Ovary (tissue), 9 donors: ENCODE data around the gene VAV2. TPM values are rescaled to one million over a fixed set of nuclear protein-coding genes. Genes with fewer than 3 reads are reported as not detected.

Experiments
- DNase-seq, 5 donors: peaks; one replicate each; pipeline ENCODE4 v3.0.0-alpha.2; 2019 to 2020
- H3K27ac ChIP-seq, 2 donors: fragments of 200-600 bp; one replicate each; pipeline versions ENCODE4 v1.5.1 to v1.8.0; 2019 to 2022
- H3K27me3 ChIP-seq: fragments of 200-600 bp; one replicate; pipeline ENCODE4 v1.8.0; 2022
- H3K36me3 ChIP-seq: fragments of 200-600 bp; sonication (generic); one replicate; pipeline ENCODE4 v1.5.1; 2019
- H3K4me1 ChIP-seq: one replicate; pipeline ENCODE4 v1.8.1; 2013; ENCODE audit warnings: mild to moderate bottlenecking, moderate library complexity; ENCODE audit not compliant: insufficient read depth
- H3K4me3 ChIP-seq: fragments of 200-600 bp; sonication (generic); one replicate; pipeline ENCODE4 v1.5.1; 2017
- H3K9me3 ChIP-seq, 2 donors: fragments of 200-600 bp in 1 of 2; sonication (generic) in 1 of 2; one replicate each; pipeline versions ENCODE4 v1.5.1 to v1.8.1; 2013 to 2019; ENCODE audit warnings: mild to moderate bottlenecking in 1 of 2, moderate library complexity in 1 of 2
- EP300 ChIP-seq: sonication (generic); formaldehyde crosslinking; IDR thresholded peaks from one replicate; pipeline ENCODE4 v1.6.1; 2017; ENCODE audit warnings: antibody characterized with exemption
- POLR2A ChIP-seq: fragments of 450-650 bp; IDR thresholded peaks from one replicate; pipeline ENCODE4 v1.6.1; 2017; ENCODE audit warnings: antibody characterized with exemption, mild to moderate bottlenecking, moderate library complexity
- WGBS, 3 donors: extraction: QIAGEN DNeasy Blood & Tissue Kit in 1 of 3; methylation state at CpG; one replicate each; pipeline versions ENCODE4 v1.1.5 to v1.1.7; 2013 to 2017; 5-methylcytosine and 5-hydroxymethylcytosine counted together
- intact Hi-C, 4 donors: fragments of 100-400 bp; cut with DNase I; formaldehyde crosslinking; loops; one replicate each; pipeline versions ENCODE4 v1.11.0 to v1.15.1; 2022 to 2023
- polyA plus RNA-seq, 2 donors: library from polyadenylated mRNA; stranded (reverse); fragments of 200-250 nt in 1 of 2; fragments of 350-450 nt in 1 of 2; fragmentation: Illumina TruSeq in 1 of 2; extraction: RNeasy Lipid Tissue Mini Kit (QIAGEN cat#74804) in 1 of 2; gene quantifications; one replicate each; pipeline ENCODE4 v1.2.3, GENCODE V29; 2013 to 2014
- total RNA-seq, 7 donors: library from RNA; depleted of rRNA in 2 of 7; stranded (reverse); fragments of >200 nt in 2 of 7; fragmentation: NEBNext Ultra II Directional in 3 of 7; extraction: Animal tissue kit (Norgen Biotek cat#: 25700) in 3 of 7; gene quantifications; one replicate each; pipeline versions ENCODE4 v1.1.0 to v1.2.4, GENCODE V29; 2016 to 2023
- TF ChIP-seq, protein P1 (sequence below), 3 donors: fragments of 450-650 bp in 2 of 3; fragments of 200-600 bp in 1 of 3; IDR thresholded peaks; one replicate each; pipeline versions ENCODE4 v1.5.1 to v1.8.0; 2016 to 2022; ENCODE audit warnings: antibody characterized with exemption in 3 of 3, mild to moderate bottlenecking in 1 of 3
- donor health status: DM: no; HTN: no; CAD: no; lungs with moderate emphysema.
- donor health status: DM: no; HTN: no; CAD: no.
- donor health status: Bipolar disorder and iron deficiency.
- donor health status: DM: yes; HTN: yes; CAD: no.
- donor health status: DM: no; HTN: no; CAD: no.
- donor health status: DM: yes; HTN: yes; CAD: no.

Gene VAV2
- total and polyA plus RNA-seq, 9 donors = 3.7 to 14.1 (median 7.8) TPM

DNA sequence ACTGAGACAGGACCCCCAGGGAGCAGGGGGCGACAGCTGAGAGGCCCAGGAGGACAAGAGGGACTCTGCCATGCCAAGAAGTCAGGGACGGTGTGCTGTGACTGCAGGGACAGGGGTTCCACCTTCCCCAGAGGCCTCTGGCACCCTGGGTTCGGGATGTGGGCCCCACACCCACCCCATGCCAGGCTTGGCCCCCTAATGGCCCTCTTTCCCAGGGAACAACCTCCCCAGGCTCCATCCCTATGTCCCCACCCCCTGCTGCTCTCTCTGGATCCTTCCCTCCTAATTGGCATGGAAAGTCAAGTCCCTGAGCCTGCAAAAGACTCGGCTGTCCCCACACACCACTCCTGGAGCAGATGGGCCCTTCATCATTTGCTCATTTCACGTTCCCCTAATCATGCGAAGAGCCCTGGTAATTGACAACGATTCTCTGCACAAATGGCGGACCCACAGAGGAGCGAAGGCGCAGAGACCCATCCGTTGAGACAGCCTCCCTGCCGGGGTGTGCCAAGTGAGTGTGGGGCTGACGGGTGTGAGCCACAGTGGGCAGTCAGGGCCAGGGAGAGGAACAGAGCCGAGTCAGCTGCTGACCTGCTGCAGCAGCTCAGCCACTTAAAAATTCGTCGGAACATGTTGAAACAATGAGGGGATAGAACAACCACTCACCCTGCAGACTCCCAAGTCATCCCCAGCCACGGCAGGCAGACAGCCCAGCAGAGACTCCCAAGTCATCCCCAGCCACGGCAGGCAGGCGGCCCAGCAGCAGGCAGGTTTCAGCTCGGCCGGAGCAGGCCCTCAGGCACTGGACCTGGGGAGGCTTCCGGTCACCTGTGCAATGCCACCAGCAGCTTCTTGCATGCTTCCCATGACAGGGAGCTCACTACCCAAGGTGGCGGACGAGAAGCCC is 109.0 kb downstream of the VAV2 start:
- no peaks in the 10 kb centered on the region for H3K36me3 ChIP-seq
- WGBS, 3 donors = 90 to 92% (median 92%) methylated on average over 23 to 24 of the region's 24 CpGs
- TF ChIP-seq EP300 (no peak), POLR2A (no peak)
- TF ChIP-seq, protein P1, sequence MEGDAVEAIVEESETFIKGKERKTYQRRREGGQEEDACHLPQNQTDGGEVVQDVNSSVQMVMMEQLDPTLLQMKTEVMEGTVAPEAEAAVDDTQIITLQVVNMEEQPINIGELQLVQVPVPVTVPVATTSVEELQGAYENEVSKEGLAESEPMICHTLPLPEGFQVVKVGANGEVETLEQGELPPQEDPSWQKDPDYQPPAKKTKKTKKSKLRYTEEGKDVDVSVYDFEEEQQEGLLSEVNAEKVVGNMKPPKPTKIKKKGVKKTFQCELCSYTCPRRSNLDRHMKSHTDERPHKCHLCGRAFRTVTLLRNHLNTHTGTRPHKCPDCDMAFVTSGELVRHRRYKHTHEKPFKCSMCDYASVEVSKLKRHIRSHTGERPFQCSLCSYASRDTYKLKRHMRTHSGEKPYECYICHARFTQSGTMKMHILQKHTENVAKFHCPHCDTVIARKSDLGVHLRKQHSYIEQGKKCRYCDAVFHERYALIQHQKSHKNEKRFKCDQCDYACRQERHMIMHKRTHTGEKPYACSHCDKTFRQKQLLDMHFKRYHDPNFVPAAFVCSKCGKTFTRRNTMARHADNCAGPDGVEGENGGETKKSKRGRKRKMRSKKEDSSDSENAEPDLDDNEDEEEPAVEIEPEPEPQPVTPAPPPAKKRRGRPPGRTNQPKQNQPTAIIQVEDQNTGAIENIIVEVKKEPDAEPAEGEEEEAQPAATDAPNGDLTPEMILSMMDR (IDR thresholded peaks at IDR 0.05) = no peak
- no peaks in the 10 kb centered on the region for H3K27me3 ChIP-seq
- DNase-seq = no peak
- H3K4me1 ChIP-seq = peaks cover 12% of the 10 kb centered on the region
- H3K27ac ChIP-seq = no peak overlapping the region
- no peak overlapping the region for H3K4me3 ChIP-seq
- intact Hi-C loops = no loop called here
- no peaks in the 10 kb centered on the region for H3K9me3 ChIP-seq

DNA sequence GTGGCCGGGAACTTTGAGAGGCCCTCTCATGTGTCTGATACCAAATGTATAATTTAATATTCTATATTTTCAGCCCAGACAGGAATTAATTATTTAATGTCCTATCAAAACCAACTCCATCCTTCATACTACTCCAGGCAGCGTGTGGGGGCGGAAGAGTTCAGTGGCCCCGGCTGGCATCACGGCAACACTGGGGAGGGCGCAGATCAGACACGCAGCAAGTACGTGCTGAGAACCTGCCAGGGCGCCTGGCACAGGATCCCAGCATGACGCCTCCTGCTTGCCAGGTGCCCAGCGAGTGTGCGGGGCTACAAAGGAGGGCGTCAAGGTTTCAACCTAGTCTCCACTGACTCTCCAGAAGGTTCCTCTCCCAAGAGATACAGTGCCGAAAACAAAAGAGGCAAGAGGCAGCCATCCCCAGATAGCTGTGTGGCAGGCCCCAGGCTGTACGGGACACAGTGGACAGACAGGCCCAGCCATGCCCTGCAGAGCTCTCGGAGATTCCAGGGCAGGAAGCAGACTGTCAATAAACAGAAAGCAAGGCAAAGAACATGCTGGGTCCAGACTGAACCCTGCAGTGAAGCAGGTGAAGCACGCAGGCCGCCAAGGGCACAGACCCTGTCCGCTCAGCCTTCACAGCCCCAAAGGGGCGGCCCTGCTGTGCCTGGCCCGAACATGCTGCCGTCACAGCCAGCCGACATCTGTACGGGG is 110.3 kb downstream of the VAV2 start:
- Histone ChIP-seq H3K4me1 (peaks cover 12% of the 10 kb centered on the region), H3K4me3 (no peak overlapping the region), H3K27me3 (no peaks in the 10 kb centered on the region), H3K9me3 (no peaks in the 10 kb centered on the region), H3K27ac (no peak overlapping the region), H3K36me3 (no peaks in the 10 kb centered on the region)
- DNase-seq = no peak
- TF ChIP-seq EP300 (no peak), POLR2A (no peak)
- TF ChIP-seq, protein P1 (IDR thresholded peaks at IDR 0.05) = no peak
- 79 to 86% (median 85%) methylated on average over 24 of the region's 24 CpGs for WGBS, 3 donors
- intact Hi-C loops = no loop called here

DNA sequence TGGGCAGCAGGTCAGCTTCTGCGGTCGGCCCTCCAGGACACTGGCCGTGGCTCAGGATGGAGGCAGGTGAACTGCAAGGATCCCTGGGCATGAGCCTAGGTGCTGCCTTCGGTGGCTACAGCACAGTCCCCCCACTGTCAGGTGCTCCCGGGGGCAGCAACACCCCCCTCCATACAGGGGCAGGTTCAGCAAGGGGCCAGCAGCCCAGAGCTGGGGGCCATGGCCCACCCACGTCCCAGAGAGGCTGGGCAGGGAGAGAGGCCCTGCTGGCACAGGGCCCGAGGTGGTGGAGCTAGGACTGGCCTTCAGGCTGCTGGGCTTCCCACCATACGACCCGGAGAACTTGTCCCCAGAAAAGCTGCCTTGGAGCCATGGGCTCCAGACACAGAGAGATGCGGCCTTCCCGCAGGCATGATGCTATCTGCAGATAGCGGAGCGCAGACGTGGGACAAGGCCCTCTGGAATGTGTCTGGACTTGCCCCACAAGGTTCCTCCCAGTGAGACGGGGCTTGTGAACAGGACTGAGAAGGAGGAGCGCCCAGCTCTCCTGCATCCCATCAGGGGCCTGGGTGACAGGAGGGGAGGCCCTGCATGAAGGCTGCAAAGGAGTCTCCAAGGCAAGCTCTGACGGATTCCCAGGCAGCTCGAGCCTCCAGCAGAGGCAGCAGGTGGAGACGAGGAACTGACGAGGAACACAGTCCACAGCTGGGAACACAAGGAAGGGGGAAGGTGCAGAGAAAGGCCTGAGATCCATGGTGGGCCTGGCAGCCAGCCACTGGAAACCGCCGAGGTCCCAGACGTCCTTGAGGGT is 111.1 kb downstream of the VAV2 start:
- intact Hi-C loops = no loop called here
- Histone ChIP-seq H3K36me3 (no peaks in the 10 kb centered on the region), H3K4me1 (peaks cover 12% of the 10 kb centered on the region), H3K27me3 (no peaks in the 10 kb centered on the region), H3K4me3 (no peak overlapping the region), H3K9me3 (no peaks in the 10 kb centered on the region), H3K27ac (no peak overlapping the region)
- TF ChIP-seq, protein P1 (IDR thresholded peaks at IDR 0.05) = no peak
- TF ChIP-seq POLR2A = no peak
- TF ChIP-seq EP300 = no peak
- WGBS, 3 donors = 64 to 75% (median 74%) methylated on average over 23 of the region's 23 CpGs
- DNase-seq = no peak

DNA sequence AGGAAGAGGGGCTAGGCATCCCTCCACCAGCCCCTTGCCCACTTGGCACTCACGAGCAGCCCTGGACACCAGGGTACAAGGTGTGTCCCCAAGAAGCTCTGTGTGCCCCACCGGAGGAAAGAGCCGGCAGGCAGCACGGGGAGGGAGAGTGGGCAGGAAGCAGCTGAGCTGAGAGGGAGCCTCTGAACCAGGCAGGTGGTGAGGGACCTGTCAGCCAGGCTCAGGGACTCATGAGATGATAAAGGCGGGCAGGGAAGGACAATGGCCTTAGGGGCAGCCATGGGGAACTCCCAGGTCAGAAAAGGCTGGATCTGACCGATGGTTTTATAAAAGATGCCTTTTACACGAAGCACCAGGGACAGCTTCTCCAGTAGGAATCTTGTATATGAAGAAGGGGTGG is 112.0 kb downstream of the VAV2 start:
- intact Hi-C loops = no loop called here
- WGBS, 3 donors = 87 to 90% (median 90%) methylated on average over 7 of the region's 7 CpGs
- H3K9me3 ChIP-seq = no peaks in the 10 kb centered on the region
- no peaks in the 10 kb centered on the region for H3K27me3 ChIP-seq
- H3K36me3 ChIP-seq = no peaks in the 10 kb centered on the region
- H3K4me1 ChIP-seq = peaks cover 7% of the 10 kb centered on the region
- H3K27ac ChIP-seq = no peak overlapping the region
- TF ChIP-seq POLR2A (no peak), EP300 (no peak)
- TF ChIP-seq, protein P1 (IDR thresholded peaks at IDR 0.05) = no peak
- no peak overlapping the region for H3K4me3 ChIP-seq
- no peak for DNase-seq
